ACHN (cell line): ENCODE results near the gene AGAP1.

Source experiments
- DNase-seq: peaks from one replicate; pipeline ENCODE4 v3.0.0-alpha.2; 2015
- in situ Hi-C: cut with HindIII; loops from 2 replicates; pipeline ENCODE4 v1.10.0; 2017; ENCODE audit warnings: low sequenced_read_pairs, low pct_ligation_motif_present, low pct_unique_long_range_greater_than_20kb

Gene AGAP1

DNA sequence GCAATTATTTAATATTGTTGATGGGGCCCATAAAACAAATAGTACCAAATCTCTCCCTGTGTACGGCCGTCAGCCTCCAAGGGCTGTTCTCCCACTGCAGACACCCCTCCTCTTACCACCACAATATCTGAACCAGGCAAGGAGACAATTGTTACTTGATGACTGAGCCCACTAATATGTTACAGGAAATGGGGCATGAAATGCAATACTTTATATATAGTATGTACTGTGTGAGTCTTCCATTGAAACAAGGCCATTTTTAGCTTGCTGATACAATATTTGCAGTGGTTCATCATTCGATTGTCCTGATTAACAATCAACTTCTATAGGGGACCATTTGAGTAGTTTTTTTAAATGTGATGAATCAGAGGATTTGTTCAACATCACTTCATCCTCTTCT, 367.0 kb downstream of the AGAP1 start:
- in situ Hi-C loops = no loop called here
- no peak for DNase-seq

DNA sequence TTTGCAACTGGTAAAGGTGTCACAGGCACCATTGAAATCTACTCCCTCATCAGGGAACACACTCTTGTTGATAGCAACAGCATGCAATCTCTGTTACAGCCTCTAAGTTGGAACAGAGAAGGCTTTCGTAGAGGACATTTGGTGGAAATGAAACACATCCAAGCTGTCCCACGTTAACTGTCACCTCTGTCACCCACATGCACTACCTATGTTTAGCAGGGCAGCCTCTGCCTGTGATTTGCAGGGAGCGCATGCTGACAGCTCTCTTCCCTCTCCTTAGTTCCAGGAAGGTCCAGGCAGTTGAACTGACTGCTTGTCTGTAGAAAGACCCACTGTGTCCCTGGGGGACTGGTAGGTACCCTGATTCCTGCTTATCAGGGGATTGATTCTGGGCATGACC, 367.5 kb downstream of the AGAP1 start:
- in situ Hi-C loops = no loop called here
- DNase-seq = no peak

- DNase-seq = no peak
- in situ Hi-C loops = no loop called here
Measured at GRCh38 chr2:235863414-235863813, 369.6 kb downstream of the AGAP1 start.

DNA sequence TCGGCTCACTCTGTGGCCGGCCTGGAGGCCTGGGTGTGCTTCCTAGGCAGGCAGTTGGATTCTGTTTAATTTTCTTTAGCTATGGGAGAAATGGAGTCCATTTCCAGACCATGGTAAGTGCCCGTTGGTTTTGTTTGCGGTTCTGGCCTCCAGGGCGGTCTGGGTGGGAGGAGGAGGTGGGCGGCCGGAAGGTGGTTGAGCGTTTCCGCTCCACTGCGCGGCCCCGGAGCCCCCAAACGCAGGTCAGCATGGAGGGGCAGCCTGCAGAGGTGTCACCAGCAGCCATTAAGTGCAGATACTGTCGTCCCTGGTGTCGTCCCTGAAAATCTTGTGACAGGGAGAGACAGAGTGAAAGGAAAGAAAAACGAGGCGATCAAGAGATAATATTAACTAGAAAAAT, 370.5 kb downstream of the AGAP1 start:
- DNase-seq = no peak
- in situ Hi-C loops = no loop called here

DNA sequence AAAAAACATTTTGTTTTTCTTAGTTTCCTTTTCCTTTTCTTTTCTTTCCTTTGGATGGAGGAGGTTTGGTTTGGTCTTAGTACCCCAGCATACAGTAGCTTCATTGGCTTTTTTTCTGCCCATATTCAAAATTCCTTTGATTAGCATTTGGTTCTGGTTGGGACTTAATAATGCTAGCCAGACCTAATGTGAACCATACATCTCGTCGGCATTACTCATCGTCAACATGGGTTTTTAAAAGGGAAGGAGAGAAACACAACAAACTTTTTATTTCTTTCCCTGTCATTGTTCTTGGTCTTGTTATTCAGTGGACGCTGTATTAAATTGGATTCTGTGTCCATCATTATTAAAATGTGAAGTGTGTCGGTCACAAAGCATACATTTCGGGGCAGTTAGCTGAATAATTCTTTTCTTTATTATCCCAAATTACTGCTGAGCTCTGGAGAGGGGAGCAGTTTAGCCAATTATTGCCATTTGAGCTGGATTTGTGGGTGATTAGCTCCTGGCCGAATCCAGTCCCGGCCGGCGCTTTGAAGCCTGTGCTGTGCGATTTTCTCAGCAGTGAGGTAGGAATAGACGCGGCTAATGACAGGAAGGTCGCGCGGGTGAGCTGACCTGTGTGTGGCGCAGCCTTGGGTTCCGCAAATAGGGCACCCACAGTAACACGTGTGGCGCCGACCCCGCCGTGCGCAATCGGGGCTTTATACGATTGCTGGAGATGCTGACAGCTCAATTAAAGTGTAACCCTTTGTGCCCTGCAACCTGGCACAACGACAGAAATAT, 371.1 kb downstream of the AGAP1 start:
- no peak for DNase-seq

DNA sequence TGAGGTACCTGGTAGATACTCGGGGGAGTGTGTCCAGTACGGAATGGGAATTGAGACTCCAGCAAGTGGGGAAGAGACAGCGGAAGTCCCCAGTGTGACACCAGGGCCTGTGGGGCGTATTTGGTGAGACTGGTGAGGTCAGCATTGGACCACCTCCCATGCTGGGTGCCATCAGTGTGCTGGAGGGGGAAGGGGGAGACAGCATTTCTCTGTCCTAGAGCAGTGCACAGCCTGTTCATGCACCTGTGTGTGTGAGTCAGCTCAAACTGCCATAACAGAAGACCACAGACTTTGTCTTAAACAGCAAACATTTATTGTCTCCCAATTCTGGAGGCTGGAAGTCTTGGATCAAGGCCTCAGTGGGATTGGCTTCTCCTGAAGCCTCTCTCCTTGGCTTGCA, 372.5 kb downstream of the AGAP1 start:
- in situ Hi-C loops = no loop called here
- no peak for DNase-seq

More for the DNA sequence above, 371.1 kb downstream of the AGAP1 start:
- in situ Hi-C loops = no loop called here

DNA sequence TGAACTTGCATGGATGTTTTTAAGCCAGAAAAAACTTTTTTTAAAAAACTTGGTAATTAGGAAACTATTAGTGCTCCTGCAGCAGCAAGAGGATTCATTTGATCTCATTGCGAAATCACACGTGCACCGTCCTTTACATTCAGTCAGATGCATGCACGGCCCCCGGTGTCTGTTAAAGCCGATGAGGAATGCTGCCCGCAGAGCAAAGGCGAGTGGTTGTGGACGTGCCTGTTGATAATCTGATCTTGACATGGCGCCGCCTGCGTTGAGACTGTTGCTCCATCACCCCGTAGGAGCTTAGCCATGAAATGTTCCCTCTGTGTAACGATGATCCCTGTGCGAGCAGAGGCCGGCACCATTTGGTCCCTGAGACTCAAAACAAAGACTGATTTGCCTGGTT, 374.4 kb downstream of the AGAP1 start:
- in situ Hi-C loops = no loop called here
- no peak for DNase-seq

- in situ Hi-C loops = no loop called here
- DNase-seq = no peak
Measured at GRCh38 chr2:235868645-235869044, 374.8 kb downstream of the AGAP1 start.

DNA sequence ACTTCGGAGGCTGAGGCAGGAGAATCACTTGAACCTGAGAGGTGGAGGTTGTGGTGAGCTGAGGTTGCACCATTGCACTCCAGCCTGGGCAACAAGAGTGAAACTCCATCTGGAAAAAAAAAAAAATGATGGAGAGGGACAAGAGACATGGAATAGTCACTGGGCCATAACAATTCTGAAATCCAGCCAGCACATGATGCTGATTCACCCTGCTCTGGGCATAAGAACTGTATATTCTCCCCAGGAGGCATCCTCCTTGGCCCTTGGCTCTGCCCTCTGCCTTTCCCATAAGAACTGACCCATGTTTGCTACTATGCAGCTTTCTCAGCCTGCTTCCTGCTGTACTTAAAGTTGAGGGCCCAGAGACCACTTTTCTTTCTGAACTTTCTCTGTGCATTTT, 376.7 kb downstream of the AGAP1 start:
- in situ Hi-C loops = no loop called here
- DNase-seq = peak; percentile 22

- in situ Hi-C loops = no loop called here
- no peak for DNase-seq
Measured at GRCh38 chr2:235876099-235876679, 382.3 kb downstream of the AGAP1 start.

DNA sequence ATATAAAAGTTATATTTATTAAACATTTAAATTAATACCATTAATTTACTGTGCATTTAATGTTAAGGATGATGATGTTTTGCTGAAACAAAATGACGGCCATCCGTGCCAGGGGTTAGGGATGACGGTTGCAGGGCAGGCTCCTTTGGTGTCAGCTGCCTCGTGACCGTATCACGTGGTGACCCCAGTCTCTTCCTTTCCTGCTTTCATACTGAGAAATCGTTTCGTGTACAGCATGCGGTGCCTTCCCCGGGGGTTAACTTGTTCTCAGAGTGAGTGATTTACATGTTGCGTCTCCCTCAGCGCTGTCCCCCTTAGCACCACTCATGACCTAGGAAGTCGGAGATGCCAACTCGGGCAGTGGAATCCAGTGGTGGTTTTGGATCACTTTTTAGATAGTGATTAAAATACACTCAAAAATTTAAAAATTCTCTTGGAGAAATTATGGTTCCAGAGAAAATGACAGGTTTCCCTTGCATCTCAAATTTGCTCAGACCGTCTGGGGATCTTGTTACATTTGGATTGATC, 383.5 kb downstream of the AGAP1 start:
- DNase-seq = no peak
- in situ Hi-C loops = no loop called here

- in situ Hi-C loops = no loop called here
- DNase-seq = no peak
Measured at GRCh38 chr2:235879116-235879515, 385.3 kb downstream of the AGAP1 start.

DNA sequence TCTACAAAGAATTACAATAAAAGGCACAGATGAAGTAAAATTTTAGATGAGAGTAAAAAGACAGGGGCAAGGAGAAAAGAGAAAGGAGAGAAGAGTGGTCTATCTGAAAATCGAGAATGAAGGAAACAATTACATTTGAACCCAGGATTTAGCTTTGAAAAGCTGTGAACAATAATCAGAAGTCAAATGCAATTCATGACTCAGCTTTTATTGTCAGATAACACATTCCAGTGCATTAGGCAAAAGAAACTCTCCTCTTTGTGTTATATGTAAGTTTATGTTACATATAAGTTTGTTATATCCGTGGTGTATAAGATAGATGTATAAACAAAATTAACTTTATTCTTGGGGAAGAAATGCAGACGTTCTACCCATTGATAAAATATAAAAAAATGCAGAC, 389.8 kb downstream of the AGAP1 start:
- no peak for DNase-seq
- in situ Hi-C loops = no loop called here

DNA sequence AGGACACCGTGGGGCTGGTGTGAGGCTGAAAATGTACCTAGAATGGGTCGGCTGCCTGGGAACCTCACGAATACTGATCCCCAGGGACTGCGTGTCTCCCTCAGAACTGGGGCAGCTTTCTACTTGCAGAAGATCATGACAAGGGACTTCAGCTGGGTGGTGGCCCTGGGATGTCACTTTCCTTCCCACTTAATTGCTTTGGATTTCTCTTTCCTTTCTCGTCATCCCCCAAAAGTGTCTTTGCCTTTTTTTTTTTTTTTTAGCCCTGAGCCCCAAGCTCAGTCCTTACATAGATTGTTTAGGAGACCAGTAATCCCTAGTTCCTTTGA, 395.4 kb downstream of the AGAP1 start:
- in situ Hi-C loops = no loop called here
- DNase-seq = no peak

DNA sequence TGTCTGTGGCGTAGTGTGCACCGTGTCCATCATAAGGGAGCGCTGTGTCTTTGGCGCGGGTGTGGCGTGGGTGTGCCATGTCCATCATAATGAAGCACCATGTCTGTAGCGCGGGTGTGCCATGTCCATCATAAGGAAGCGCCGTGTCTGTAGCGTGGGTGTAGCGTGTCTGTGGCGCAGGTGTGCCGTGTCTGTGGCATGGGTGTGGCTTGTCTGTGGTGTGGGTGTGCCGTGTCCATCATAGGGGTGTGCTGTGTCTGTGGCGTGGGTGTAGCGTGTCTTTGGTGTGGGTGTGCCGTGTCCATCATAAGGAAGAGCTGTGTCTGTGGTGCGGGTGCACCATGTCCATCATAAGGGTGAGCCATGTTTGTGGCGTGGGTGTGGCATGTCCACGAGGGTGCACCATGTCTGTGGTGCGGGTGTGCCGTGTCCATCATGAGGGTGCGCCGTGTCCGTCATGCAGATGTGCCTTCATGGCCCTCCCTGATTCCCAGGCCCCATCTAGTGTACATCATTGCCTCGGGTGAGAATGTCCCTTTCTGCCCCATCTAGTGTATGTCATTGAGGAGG, 399.4 kb downstream of the AGAP1 start:
- DNase-seq = no peak
- in situ Hi-C loops = no loop called here

- in situ Hi-C loops = no loop called here
- no peak for DNase-seq
Measured at GRCh38 chr2:235894839-235895238, 401.0 kb downstream of the AGAP1 start.

- no peak for DNase-seq
- in situ Hi-C loops = no loop called here
Measured at GRCh38 chr2:235896061-235896460, 402.2 kb downstream of the AGAP1 start.

DNA sequence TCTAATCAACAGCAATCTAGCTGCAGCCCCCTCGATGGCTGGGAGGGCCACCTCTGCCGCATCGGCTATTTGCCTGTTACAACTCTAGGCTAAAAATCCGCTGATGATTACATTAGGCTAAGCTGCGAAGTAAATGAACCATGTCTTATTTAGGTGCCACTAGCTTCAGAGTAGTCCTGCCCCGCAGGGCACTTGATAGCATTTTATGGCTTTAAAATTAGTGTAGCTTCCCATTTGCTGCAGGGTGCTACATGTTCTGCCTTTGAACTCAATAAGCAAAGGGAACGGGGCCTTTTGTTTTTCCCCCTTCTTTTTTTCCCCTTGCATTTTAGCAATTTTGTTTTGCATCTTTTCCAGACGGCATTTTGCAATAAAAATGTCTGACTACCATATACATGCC, 404.1 kb downstream of the AGAP1 start:
- in situ Hi-C loops = no loop called here
- no peak for DNase-seq

- in situ Hi-C loops = no loop called here
- no peak for DNase-seq
Measured at GRCh38 chr2:235898766-235899165, 404.9 kb downstream of the AGAP1 start.

- in situ Hi-C loops = no loop called here
- no peak for DNase-seq
Measured at GRCh38 chr2:235900631-235901030, 406.8 kb downstream of the AGAP1 start.
